Stimulated activated naive CD8-positive, alpha-beta T cell treated with anti-CD3 and anti-CD28 coated beads, Interleukin-15, Interleukin-2, amounts not matched to agents 100 ng/mL and 50 ng/mL, for 24 hours (primary cell): ENCODE measurements around the gene FRMD5.

Experiments
- H3K27ac Mint-ChIP-seq: one replicate; pipeline ENCODE4 v1.8.0; 2021; ENCODE audit warnings: mild to moderate bottlenecking, mixed read lengths
- H3K27me3 Mint-ChIP-seq: one replicate; pipeline ENCODE4 v1.8.0; 2021; ENCODE audit warnings: mixed read lengths
- H3K36me3 Mint-ChIP-seq: one replicate; pipeline ENCODE4 v1.8.0; 2021; ENCODE audit warnings: low read depth, mixed read lengths
- H3K4me1 Mint-ChIP-seq: one replicate; pipeline ENCODE4 v1.8.0; 2021; ENCODE audit warnings: low read depth, mixed read lengths
- H3K4me3 Mint-ChIP-seq: one replicate; pipeline ENCODE4 v1.8.0; 2021; ENCODE audit warnings: mild to moderate bottlenecking, mixed read lengths
- H3K9me3 Mint-ChIP-seq: one replicate; pipeline ENCODE4 v1.8.0; 2021; ENCODE audit warnings: mixed read lengths

FRMD5 gene

GRCh38 chr15:44094781-44095180 lies 100.3 kb downstream of the FRMD5 start:
- H3K4me1 Mint-ChIP-seq = no peaks in the 10 kb centered on the region
- H3K27ac Mint-ChIP-seq = no peak overlapping the region
- no peak overlapping the region for H3K4me3 Mint-ChIP-seq
- H3K9me3 Mint-ChIP-seq = no peaks in the 10 kb centered on the region
- H3K36me3 Mint-ChIP-seq = no peaks in the 10 kb centered on the region
- H3K27me3 Mint-ChIP-seq = peaks cover 32% of the 10 kb centered on the region

- no peaks in the 10 kb centered on the region for H3K36me3 Mint-ChIP-seq
- no peaks in the 10 kb centered on the region for H3K9me3 Mint-ChIP-seq
- no peak overlapping the region for H3K27ac Mint-ChIP-seq
- H3K4me1 Mint-ChIP-seq = no peaks in the 10 kb centered on the region
- peaks cover 26% of the 10 kb centered on the region for H3K27me3 Mint-ChIP-seq
- no peak overlapping the region for H3K4me3 Mint-ChIP-seq
Measured at GRCh38 chr15:44093836-44094235, 101.2 kb downstream of the FRMD5 start.

- Mint-ChIP-seq H3K4me1 (no peaks in the 10 kb centered on the region), H3K27me3 (peaks cover 36% of the 10 kb centered on the region), H3K4me3 (no peak overlapping the region), H3K36me3 (no peaks in the 10 kb centered on the region), H3K9me3 (no peaks in the 10 kb centered on the region), H3K27ac (no peak overlapping the region)
Measured at GRCh38 chr15:44092221-44092620, 102.8 kb downstream of the FRMD5 start.

GRCh38 chr15:44087578-44088465 lies 107.2 kb downstream of the FRMD5 start:
- Mint-ChIP-seq H3K9me3 (no peaks in the 10 kb centered on the region), H3K4me3 (no peak overlapping the region), H3K27me3 (peaks cover 24% of the 10 kb centered on the region), H3K36me3 (no peaks in the 10 kb centered on the region), H3K4me1 (no peaks in the 10 kb centered on the region), H3K27ac (no peak overlapping the region)

- H3K27ac Mint-ChIP-seq = no peak overlapping the region
- H3K4me3 Mint-ChIP-seq = no peak overlapping the region
- H3K9me3 Mint-ChIP-seq = no peaks in the 10 kb centered on the region
- no peaks in the 10 kb centered on the region for H3K4me1 Mint-ChIP-seq
- peaks cover 40% of the 10 kb centered on the region for H3K27me3 Mint-ChIP-seq
- H3K36me3 Mint-ChIP-seq = no peaks in the 10 kb centered on the region
Measured at GRCh38 chr15:44084770-44085169, 110.3 kb downstream of the FRMD5 start.

GRCh38 chr15:44084171-44084570 lies 110.9 kb downstream of the FRMD5 start:
- Mint-ChIP-seq H3K9me3 (no peaks in the 10 kb centered on the region), H3K27me3 (peaks cover 46% of the 10 kb centered on the region), H3K27ac (no peak overlapping the region), H3K4me1 (no peaks in the 10 kb centered on the region), H3K36me3 (no peaks in the 10 kb centered on the region), H3K4me3 (no peak overlapping the region)

GRCh38 chr15:44082558-44083157 lies 112.4 kb downstream of the FRMD5 start:
- H3K36me3 Mint-ChIP-seq = no peaks in the 10 kb centered on the region
- H3K4me3 Mint-ChIP-seq = no peak overlapping the region
- no peaks in the 10 kb centered on the region for H3K9me3 Mint-ChIP-seq
- peaks cover 49% of the 10 kb centered on the region for H3K27me3 Mint-ChIP-seq
- H3K4me1 Mint-ChIP-seq = no peaks in the 10 kb centered on the region
- H3K27ac Mint-ChIP-seq = no peak overlapping the region

- Mint-ChIP-seq H3K27me3 (peaks cover 54% of the 10 kb centered on the region), H3K9me3 (no peaks in the 10 kb centered on the region), H3K4me3 (no peak overlapping the region), H3K27ac (no peak overlapping the region), H3K36me3 (no peaks in the 10 kb centered on the region), H3K4me1 (no peaks in the 10 kb centered on the region)
Measured at GRCh38 chr15:44081026-44082013, 113.8 kb downstream of the FRMD5 start.

GRCh38 chr15:44075535-44075934 lies 119.5 kb downstream of the FRMD5 start:
- Mint-ChIP-seq H3K4me1 (no peaks in the 10 kb centered on the region), H3K27me3 (peaks cover 35% of the 10 kb centered on the region), H3K36me3 (no peaks in the 10 kb centered on the region), H3K4me3 (no peak overlapping the region), H3K27ac (no peak overlapping the region), H3K9me3 (no peaks in the 10 kb centered on the region)

GRCh38 chr15:44069489-44069888 lies 125.6 kb downstream of the FRMD5 start:
- no peaks in the 10 kb centered on the region for H3K9me3 Mint-ChIP-seq
- no peaks in the 10 kb centered on the region for H3K36me3 Mint-ChIP-seq
- H3K27me3 Mint-ChIP-seq = peaks cover 29% of the 10 kb centered on the region
- peaks cover 17% of the 10 kb centered on the region for H3K4me1 Mint-ChIP-seq
- H3K4me3 Mint-ChIP-seq = no peak overlapping the region
- no peak overlapping the region for H3K27ac Mint-ChIP-seq

- Mint-ChIP-seq H3K4me3 (no peak overlapping the region), H3K4me1 (peaks cover 17% of the 10 kb centered on the region), H3K36me3 (no peaks in the 10 kb centered on the region), H3K27me3 (peaks cover 30% of the 10 kb centered on the region), H3K27ac (no peak overlapping the region), H3K9me3 (no peaks in the 10 kb centered on the region)
Measured at GRCh38 chr15:44068347-44068746, 126.7 kb downstream of the FRMD5 start.

GRCh38 chr15:44066211-44066827 lies 128.8 kb downstream of the FRMD5 start:
- Mint-ChIP-seq H3K9me3 (no peaks in the 10 kb centered on the region), H3K4me3 (peak overlapping the region; percentile 14), H3K36me3 (no peaks in the 10 kb centered on the region), H3K4me1 (peaks cover 17% of the 10 kb centered on the region), H3K27me3 (peaks cover 31% of the 10 kb centered on the region), H3K27ac (peak overlapping the region; percentile 8)

- no peak overlapping the region for H3K27ac Mint-ChIP-seq
- H3K27me3 Mint-ChIP-seq = peaks cover 36% of the 10 kb centered on the region
- H3K4me1 Mint-ChIP-seq = peaks cover 17% of the 10 kb centered on the region
- H3K4me3 Mint-ChIP-seq = no peak overlapping the region
- no peaks in the 10 kb centered on the region for H3K9me3 Mint-ChIP-seq
- H3K36me3 Mint-ChIP-seq = no peaks in the 10 kb centered on the region
Measured at GRCh38 chr15:44064706-44065105, 130.4 kb downstream of the FRMD5 start.

GRCh38 chr15:44058126-44058525 lies 136.9 kb downstream of the FRMD5 start:
- Mint-ChIP-seq H3K27me3 (peaks cover 27% of the 10 kb centered on the region), H3K9me3 (no peaks in the 10 kb centered on the region), H3K4me3 (no peak overlapping the region), H3K36me3 (no peaks in the 10 kb centered on the region), H3K27ac (no peak overlapping the region), H3K4me1 (no peaks in the 10 kb centered on the region)
